Adrenal gland (tissue), 12 donors: ENCODE data around the gene ZNF446. TPM values are rescaled to one million over a fixed set of nuclear protein-coding genes. Genes with fewer than 3 reads are reported as not detected.

Experiments
- DNase-seq, 7 donors: peaks; one replicate each; pipeline ENCODE4 v3.0.0-alpha.2; 2019 to 2020
- H3K27ac ChIP-seq, 5 donors: fragments of 200-600 bp; sonication (generic) in 4 of 5; 1 replicate in 3 of 5; 2 replicates in 2 of 5; pipeline versions ENCODE4 v1.5.1 to v1.8.0; 2016 to 2020; ENCODE audit warnings: mild to moderate bottlenecking in 1 of 5
- H3K27me3 ChIP-seq: fragments of 200-600 bp; 2 replicates; pipeline ENCODE4 v1.8.0; 2021
- H3K36me3 ChIP-seq, 2 donors: fragments of 200-600 bp; replicated peaks in 1 of 2; 1 replicate in 1 of 2; 2 replicates in 1 of 2; pipeline versions ENCODE4 v1.5.1 to v1.8.0; 2018 to 2022
- H3K4me1 ChIP-seq, 2 donors: fragments of 200-600 bp; replicated peaks in 1 of 2; 1 replicate in 1 of 2; 2 replicates in 1 of 2; pipeline versions ENCODE4 v1.5.1 to v1.8.0; 2018 to 2021
- H3K4me3 ChIP-seq, 4 donors: fragments of 200-600 bp; sonication (generic) in 3 of 4; one replicate each; pipeline ENCODE4 v1.5.1; 2016 to 2018
- H3K9me3 ChIP-seq, 3 donors: fragments of 200-600 bp; sonication (generic) in 1 of 3; replicated peaks in 1 of 3; 1 replicate in 2 of 3; 2 replicates in 1 of 3; pipeline versions ENCODE4 v1.5.1 to v1.8.0; 2016 to 2021
- CTCF ChIP-seq, 6 experiments: fragments of 450-650 bp in 4 of 6; fragments of 200-600 bp in 2 of 6; sonication (generic) in 1 of 6; IDR thresholded peaks; 1 replicate in 5 of 6; 2 replicates in 1 of 6; pipeline versions ENCODE4 v1.5.1 to v1.8.0; 2016 to 2021; ENCODE audit warnings: antibody characterized with exemption in 6 of 6, mild to moderate bottlenecking in 2 of 6, moderate library complexity in 1 of 6
- POLR2A ChIP-seq, 2 donors: fragments of 450-650 bp; IDR thresholded peaks; one replicate each; pipeline ENCODE4 v1.6.1; 2017; ENCODE audit warnings: antibody characterized with exemption in 2 of 2, mild to moderate bottlenecking in 2 of 2, moderate library complexity in 1 of 2
- WGBS, 4 donors: extraction: QIAGEN DNeasy Blood & Tissue Kit in 2 of 4; methylation state at CpG; one replicate each; pipeline versions ENCODE4 v1.1.5 to v1.1.7; 2013 to 2017; 5-methylcytosine and 5-hydroxymethylcytosine counted together
- intact Hi-C, 2 donors: fragments of 100-400 bp; cut with DNase I; formaldehyde crosslinking; loops; one replicate each; pipeline versions ENCODE4 v1.14.1 to v1.15.0; 2022 to 2023
- polyA plus RNA-seq, 3 donors: library from polyadenylated mRNA; stranded (reverse); fragments of 200-250 nt in 2 of 3; fragments of 350-450 nt in 1 of 3; fragmentation: Illumina TruSeq in 1 of 3; extraction: RNeasy Lipid Tissue Mini Kit (QIAGEN cat#74804) in 1 of 3; gene quantifications; one replicate each; pipeline ENCODE4 v1.2.3, GENCODE V29; 2013 to 2014
- total RNA-seq, 9 donors: library from RNA; depleted of rRNA in 4 of 9; stranded (reverse); fragments of >200 nt in 4 of 9; fragments of 120-200 nt in 1 of 9; fragmentation: NEBNext Ultra II Directional in 1 of 9; extraction: Animal tissue kit (Norgen Biotek cat#: 25700) in 1 of 9; gene quantifications; one replicate each; pipeline versions ENCODE4 v1.1.0 to v1.2.4, GENCODE V29; 2013 to 2023
- donor health status: healthy with polysubstance abuse.
- donor health status: Bipolar disorder and iron deficiency.
- donor health status: DM: yes; HTN: yes; CAD: no.
- donor health status: DM: no; HTN: no; CAD: no.
- donor health status: DM: no; HTN: no; CAD: no.
- donor health status: DM: yes; HTN: yes; CAD: no.

ZNF446 gene
- total and polyA plus RNA-seq, 12 donors: 2.7 to 30.8 (median 15.0) TPM

- peaks cover 22 to 30% of the 10 kb centered on the region in 2 donors for H3K4me1 ChIP-seq
- peak overlapping the region in 2 of 4 donors; percentile 38 to 58 for H3K4me3 ChIP-seq
- H3K27me3 ChIP-seq: no peaks in the 10 kb centered on the region
- peak; percentile 51 to 98 (median 82) for TF ChIP-seq CTCF (IDR thresholded peaks at IDR 0.05)
- TF ChIP-seq POLR2A (IDR thresholded peaks at IDR 0.05): peak in 1 of 2 donors; percentile 73
- H3K9me3 ChIP-seq: no peaks in the 10 kb centered on the region
- peaks cover 0 to 16% of the 10 kb centered on the region in 2 donors for H3K36me3 ChIP-seq
- H3K27ac ChIP-seq: peak overlapping the region in 3 of 5 donors; percentile 55 to 80 (median 56)
- 11 to 35% (median 22%) methylated on average over 10 to 66 of the region's 66 CpGs for WGBS, 4 donors
- peak; percentile 91 to 95 (median 93) for DNase-seq
- intact Hi-C loops: no loop called here
Measured at GRCh38 chr19:58513694-58514563, 37.8 kb downstream of the ZNF446 start.

- 54 to 69% (median 59%) methylated on average over 2 to 3 of the region's 3 CpGs for WGBS, 4 donors
- Histone ChIP-seq H3K36me3 (peaks cover 0 to 16% of the 10 kb centered on the region in 2 donors), H3K27ac (peak overlapping the region in 3 of 5 donors; percentile 55 to 80 (median 56)), H3K27me3 (no peaks in the 10 kb centered on the region), H3K4me1 (peaks cover 22 to 30% of the 10 kb centered on the region in 2 donors), H3K9me3 (no peaks in the 10 kb centered on the region), H3K4me3 (peak overlapping the region in 2 of 4 donors; percentile 38 to 58)
- no peak for TF ChIP-seq POLR2A (IDR thresholded peaks at IDR 0.05)
- no peak for TF ChIP-seq CTCF (IDR thresholded peaks at IDR 0.05)
- intact Hi-C loops: no loop called here
- no peak for DNase-seq
Measured at GRCh38 chr19:58514564-58515022, 38.4 kb downstream of the ZNF446 start.

GRCh38 chr19:58515259-58515658 lies 39.1 kb downstream of the ZNF446 start:
- Histone ChIP-seq H3K36me3 (peaks cover 0 to 16% of the 10 kb centered on the region in 2 donors), H3K4me1 (peaks cover 24 to 33% of the 10 kb centered on the region in 2 donors), H3K9me3 (no peaks in the 10 kb centered on the region), H3K27ac (no peak overlapping the region), H3K27me3 (no peaks in the 10 kb centered on the region), H3K4me3 (no peak overlapping the region)
- intact Hi-C loops: no loop called here
- no peak for DNase-seq
- 86 to 100% (median 92%) methylated on average over 2 of the region's 2 CpGs for WGBS, 4 donors
- TF ChIP-seq POLR2A (IDR thresholded peaks at IDR 0.05) (no peak), CTCF (IDR thresholded peaks at IDR 0.05) (no peak)

- WGBS, 4 donors: 84 to 87% (median 85%) methylated on average over 6 to 25 of the region's 25 CpGs
- TF ChIP-seq CTCF (IDR thresholded peaks at IDR 0.05) (no peak), POLR2A (IDR thresholded peaks at IDR 0.05) (no peak)
- Histone ChIP-seq H3K4me3 (no peak overlapping the region), H3K27me3 (no peaks in the 10 kb centered on the region), H3K9me3 (no peaks in the 10 kb centered on the region), H3K4me1 (peaks cover 28 to 37% of the 10 kb centered on the region in 2 donors), H3K36me3 (peaks cover 0 to 16% of the 10 kb centered on the region in 2 donors), H3K27ac (no peak overlapping the region)
- intact Hi-C loops: no loop called here
- DNase-seq: peak in 1 of 7 donors; percentile 27
Measured at GRCh38 chr19:58516246-58516836, 40.2 kb downstream of the ZNF446 start.
